Activated CD4-positive, alpha-beta memory T cell treated with anti-CD3 and anti-CD28 coated beads, Interleukin-2, amount 10 ng/mL, durations not matched to agents 7 days and 5 days (primary cell): Measurements from ENCODE around the gene DDX49. TPM values are rescaled to one million over a fixed set of nuclear protein-coding genes. Genes with fewer than 3 reads are reported as not detected.
"Not testable (repeated sequence)": the region's sequence is repeated elsewhere in the genome, so short reads cannot be mapped to it uniquely, and the experiment has no call there.

Experiments used
- CTCF ChIA-PET: fragments of 350-600 bp; sonication (Branson Sonifier 250); formaldehyde crosslinking; loops from one replicate; lab custom pipeline; 2021; ENCODE audit warnings: antibody characterized with exemption, inconsistent platforms; lab: Charles Lee
- POLR2A ChIA-PET: fragments of 350-600 bp; sonication (Branson Sonifier 250); formaldehyde crosslinking; loops from one replicate; lab custom pipeline; 2021; ENCODE audit warnings: antibody characterized with exemption; lab: Charles Lee
- DNase-seq: peaks from one replicate; pipeline ENCODE4 v3.0.0-alpha.2; 2020
- H3K27ac Mint-ChIP-seq: one replicate; pipeline ENCODE4 v1.8.0; 2021; ENCODE audit warnings: mild to moderate bottlenecking, mixed read lengths
- H3K27me3 Mint-ChIP-seq: one replicate; pipeline ENCODE4 v1.8.0; 2021; ENCODE audit warnings: mixed read lengths
- H3K36me3 Mint-ChIP-seq: one replicate; pipeline ENCODE4 v1.8.0; 2021; ENCODE audit warnings: low read depth, mixed read lengths
- H3K4me1 Mint-ChIP-seq: one replicate; pipeline ENCODE4 v1.8.0; 2021; ENCODE audit warnings: mixed read lengths
- H3K4me3 Mint-ChIP-seq: one replicate; pipeline ENCODE4 v1.8.0; 2021; ENCODE audit warnings: mild to moderate bottlenecking, mixed read lengths
- H3K9me3 Mint-ChIP-seq: one replicate; pipeline ENCODE4 v1.8.0; 2021; ENCODE audit warnings: mixed read lengths
- total RNA-seq, 2 experiments: library from RNA; stranded (reverse); gene quantifications; one replicate each; pipeline ENCODE4 v1.2.3, GENCODE V29; 2021

The DDX49 gene
- total RNA-seq, 2 experiments from 2014 or later, result 34.0 to 36.2 TPM

DNA sequence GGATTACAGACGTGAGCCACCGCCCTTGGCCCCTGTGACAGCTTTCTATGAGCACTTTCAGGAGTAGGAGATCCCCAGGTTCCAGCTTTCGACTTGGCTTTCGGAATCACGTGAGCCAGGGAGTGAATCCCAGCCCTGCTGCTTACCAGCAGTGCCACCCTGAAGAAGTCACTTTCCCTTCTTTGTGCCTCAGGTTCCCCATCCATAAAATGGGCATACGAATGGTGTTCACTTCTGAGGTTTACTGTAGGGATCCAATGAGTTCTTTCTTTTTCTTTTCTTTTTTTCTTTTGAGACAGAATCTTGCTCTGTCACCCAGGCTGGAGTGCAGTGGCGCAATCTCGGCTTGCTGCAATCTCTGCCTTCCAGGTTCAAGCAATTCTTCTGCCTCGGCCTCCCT is 25.8 kb downstream of the DDX49 start:
- Mint-ChIP-seq H3K4me3 (no peak overlapping the region), H3K9me3 (no peaks in the 10 kb centered on the region), H3K4me1 (peaks cover 3% of the 10 kb centered on the region), H3K27me3 (peaks cover 22% of the 10 kb centered on the region), H3K36me3 (no peaks in the 10 kb centered on the region), H3K27ac (no peak overlapping the region)
- CTCF ChIA-PET, result no interaction called here
- no peak for DNase-seq
- POLR2A ChIA-PET, result no interaction called here

- CTCF ChIA-PET, result no interaction called here
Observed at GRCh38 chr19:18946335-18946734, 26.8 kb downstream of the DDX49 start.

DNA sequence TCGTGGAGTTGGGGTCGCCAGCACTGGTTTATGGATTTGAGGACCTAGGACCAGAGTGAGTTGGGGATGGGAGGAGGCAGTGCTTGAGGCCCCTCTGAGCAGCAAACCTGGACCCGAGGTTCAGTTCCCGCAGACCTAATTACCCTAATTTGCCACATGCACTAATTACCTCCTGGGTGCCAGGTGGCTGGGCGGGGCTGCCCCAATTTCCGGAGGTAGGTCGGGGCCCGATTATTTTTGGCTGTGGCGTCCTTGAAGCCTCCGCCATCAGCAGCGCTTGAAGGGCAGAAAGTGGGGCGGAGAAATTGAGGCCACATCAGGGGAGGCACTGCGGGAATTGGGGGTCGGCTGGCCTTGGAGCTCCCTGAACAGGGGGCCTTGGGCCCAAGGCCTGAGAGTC is 27.4 kb downstream of the DDX49 start:
- no peak for DNase-seq
- CTCF ChIA-PET, result no interaction called here
- no peaks in the 10 kb centered on the region for H3K36me3 Mint-ChIP-seq
- H3K27me3 Mint-ChIP-seq, result peaks cover 12% of the 10 kb centered on the region
- POLR2A ChIA-PET, result no interaction called here
- H3K27ac Mint-ChIP-seq, result no peak overlapping the region
- no peak overlapping the region for H3K4me3 Mint-ChIP-seq
- H3K4me1 Mint-ChIP-seq, result no peaks in the 10 kb centered on the region
- H3K9me3 Mint-ChIP-seq, result no peaks in the 10 kb centered on the region

More at GRCh38 chr19:18946335-18946734, 26.8 kb downstream of the DDX49 start:
- Mint-ChIP-seq H3K27ac (no peak overlapping the region), H3K4me1 (no peaks in the 10 kb centered on the region), H3K36me3 (no peaks in the 10 kb centered on the region), H3K9me3 (no peaks in the 10 kb centered on the region), H3K4me3 (no peak overlapping the region), H3K27me3 (peaks cover 17% of the 10 kb centered on the region)
- POLR2A ChIA-PET, result no interaction called here
- DNase-seq, result no peak

DNA sequence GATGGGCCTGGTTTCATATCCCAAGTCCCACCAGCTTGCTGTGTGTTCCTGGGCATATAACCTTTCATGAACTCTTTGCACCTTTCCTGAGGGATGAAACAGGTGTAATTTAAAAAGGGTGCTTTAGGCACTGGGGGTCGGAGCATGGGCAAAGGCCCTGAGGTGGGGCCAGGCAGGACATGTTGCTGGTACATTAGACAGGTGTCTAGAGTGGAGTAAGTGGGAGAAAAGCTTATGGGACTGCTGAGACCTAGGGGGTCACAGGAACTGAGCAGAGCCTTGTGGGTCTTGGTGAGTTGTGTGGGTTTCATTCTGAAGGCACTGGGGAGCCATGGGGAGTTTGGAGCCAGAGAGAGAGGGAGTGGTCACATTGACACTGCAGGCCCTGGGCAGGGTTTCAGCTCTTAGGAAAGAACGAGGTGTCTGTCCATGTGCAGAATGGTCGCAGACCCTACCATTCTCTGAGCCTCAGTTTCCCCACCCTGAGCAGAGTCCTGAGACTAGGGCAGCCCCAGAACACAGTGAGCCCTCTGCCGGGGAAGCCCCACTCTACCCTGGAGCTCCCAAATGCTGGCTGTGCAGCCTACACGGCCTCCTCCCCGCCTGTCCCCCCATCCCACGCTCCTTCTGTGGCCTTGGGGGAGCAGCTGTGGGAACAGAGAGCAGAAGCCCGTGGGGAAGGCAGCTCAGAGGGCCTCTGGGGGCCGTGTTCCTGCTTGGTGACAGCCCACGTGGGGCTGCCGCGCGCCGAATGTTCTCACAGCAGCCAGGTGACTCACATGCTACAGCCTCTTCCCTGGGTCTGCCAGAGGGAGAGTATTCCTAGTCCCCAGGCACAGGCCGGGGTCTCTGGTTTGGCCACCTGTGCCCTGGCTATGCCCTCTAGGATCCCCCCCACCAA is 28.8 kb downstream of the DDX49 start:
- CTCF ChIA-PET, result no interaction called here
- Mint-ChIP-seq H3K4me3 (no peak overlapping the region), H3K36me3 (no peaks in the 10 kb centered on the region), H3K9me3 (no peaks in the 10 kb centered on the region), H3K4me1 (no peaks in the 10 kb centered on the region), H3K27me3 (peaks cover under 1% of the 10 kb centered on the region), H3K27ac (no peak overlapping the region)
- no peak for DNase-seq
- POLR2A ChIA-PET, result interaction anchor here (2.5 kb wide), 1 partner anchor 29 kb away, joined by 9 read pairs; the partner anchor contains the start of genes COPE and DDX49

DNA sequence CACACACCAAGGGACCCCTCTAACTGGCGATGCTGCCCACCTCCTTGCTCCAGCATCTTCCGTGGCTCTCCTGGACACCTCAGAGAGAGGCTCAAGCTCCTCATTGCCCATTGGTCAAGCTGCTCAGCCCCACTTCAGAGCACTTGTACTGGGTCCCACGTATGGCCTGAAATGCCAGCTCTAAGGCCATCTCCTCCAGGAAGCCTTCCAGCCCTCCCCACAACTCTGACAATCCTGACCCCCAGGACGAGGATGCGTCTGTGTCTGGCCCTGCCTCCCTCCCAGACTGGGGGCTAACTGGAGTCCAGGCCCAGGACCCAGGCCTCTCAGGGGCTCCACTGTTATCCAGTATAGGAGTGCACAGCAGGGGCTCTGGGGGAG is 29.5 kb downstream of the DDX49 start:
- no peaks in the 10 kb centered on the region for H3K9me3 Mint-ChIP-seq
- ChIA-PET CTCF (no interaction called here), POLR2A (interaction anchor here (2.5 kb wide), 1 partner anchor 30 kb away, joined by 9 read pairs; the partner anchor contains the start of genes COPE and DDX49)
- no peak overlapping the region for H3K4me3 Mint-ChIP-seq
- no peaks in the 10 kb centered on the region for H3K27me3 Mint-ChIP-seq
- H3K27ac Mint-ChIP-seq, result no peak overlapping the region
- H3K36me3 Mint-ChIP-seq, result no peaks in the 10 kb centered on the region
- DNase-seq, result no peak
- no peaks in the 10 kb centered on the region for H3K4me1 Mint-ChIP-seq

- POLR2A ChIA-PET, result interaction anchor here (2.5 kb wide), 1 partner anchor 31 kb away, joined by 9 read pairs; the partner anchor contains the start of genes COPE and DDX49
- H3K27me3 Mint-ChIP-seq, result no peaks in the 10 kb centered on the region
- CTCF ChIA-PET, result interaction anchor here (0.7 to 0.8 kb wide), 2 partner anchors 12 to 123 kb away, joined by 3 read pairs; no protein-coding TSS in a partner anchor
Observed at GRCh38 chr19:18949858-18950257, 30.3 kb downstream of the DDX49 start.

DNA sequence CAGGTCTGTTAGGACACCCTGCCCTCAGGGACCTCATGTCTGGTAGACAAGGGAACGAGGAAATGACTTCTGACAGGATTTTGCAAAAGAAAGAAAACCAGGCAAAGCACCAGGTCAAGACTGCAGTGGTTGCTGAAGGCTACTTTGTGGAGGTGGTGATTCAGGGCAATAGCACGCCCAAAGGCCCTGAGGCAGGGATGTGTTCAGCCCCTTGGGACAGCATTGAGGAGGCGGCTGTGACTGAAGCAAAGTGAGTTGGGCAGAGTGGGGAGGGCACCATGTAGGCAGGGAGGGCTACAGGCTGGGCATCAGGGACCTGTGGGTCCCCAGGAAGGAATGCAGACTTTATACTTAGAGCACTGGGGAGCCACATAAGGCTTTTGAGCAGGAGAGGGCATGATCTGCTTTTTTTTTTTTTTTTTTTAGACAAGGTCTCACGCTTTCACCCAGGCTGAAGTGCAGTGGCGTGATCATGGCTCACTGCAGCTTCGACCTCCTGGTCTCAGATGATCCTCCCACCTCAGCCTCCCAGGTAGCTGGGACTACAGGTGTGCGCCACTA is 32.3 kb downstream of the DDX49 start:
- ChIA-PET CTCF (no interaction called here), POLR2A (no interaction called here)
- Mint-ChIP-seq H3K4me3 (no peak overlapping the region), H3K4me1 (no peaks in the 10 kb centered on the region), H3K36me3 (no peaks in the 10 kb centered on the region), H3K9me3 (peaks cover 3% of the 10 kb centered on the region), H3K27ac (no peak overlapping the region), H3K27me3 (no peaks in the 10 kb centered on the region)
- no peak for DNase-seq

More at GRCh38 chr19:18949858-18950257, 30.3 kb downstream of the DDX49 start:
- DNase-seq, result no peak
- H3K9me3 Mint-ChIP-seq, result peaks cover under 1% of the 10 kb centered on the region
- H3K4me1 Mint-ChIP-seq, result no peaks in the 10 kb centered on the region
- no peaks in the 10 kb centered on the region for H3K36me3 Mint-ChIP-seq
- H3K4me3 Mint-ChIP-seq, result no peak overlapping the region
- no peak overlapping the region for H3K27ac Mint-ChIP-seq

DNA sequence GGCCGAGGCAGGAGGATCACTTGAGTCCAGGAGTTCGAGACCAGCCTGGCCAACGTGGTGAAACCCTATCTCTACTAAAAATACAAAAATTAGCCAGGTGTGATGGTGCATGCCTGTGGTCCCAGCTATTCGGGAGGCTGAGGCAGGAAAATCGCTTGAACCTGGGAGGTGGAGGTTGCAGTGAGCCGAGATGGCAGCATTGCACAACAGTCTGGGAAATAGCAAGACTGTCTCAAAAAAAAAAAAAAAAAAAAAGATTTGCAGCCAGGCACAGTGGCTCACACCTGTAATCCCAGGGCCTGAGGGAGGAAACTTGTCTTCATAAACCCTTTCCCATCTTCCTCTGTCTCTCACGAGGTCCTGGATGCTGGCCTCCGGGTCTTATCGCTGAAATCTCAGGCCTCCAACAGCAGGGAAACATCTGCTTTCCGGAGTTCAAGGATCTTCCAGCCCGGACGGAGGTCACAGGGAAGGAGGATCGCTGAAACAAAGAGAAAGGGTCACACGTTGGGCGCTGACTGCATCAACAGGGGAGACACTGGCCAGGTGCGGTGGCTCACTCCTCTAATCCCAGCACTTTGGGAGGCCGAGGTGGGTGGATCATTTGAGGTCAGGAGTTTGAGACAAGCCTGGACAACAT is 33.0 kb downstream of the DDX49 start:
- H3K4me1 Mint-ChIP-seq, H3K4me3 Mint-ChIP-seq, POLR2A ChIA-PET, DNase-seq, H3K27me3 Mint-ChIP-seq, H3K27ac Mint-ChIP-seq, H3K36me3 Mint-ChIP-seq, H3K9me3 Mint-ChIP-seq, CTCF ChIA-PET: not testable (repeated sequence)

- Mint-ChIP-seq H3K27ac (no peak overlapping the region), H3K9me3 (peaks cover 3% of the 10 kb centered on the region), H3K36me3 (no peaks in the 10 kb centered on the region), H3K4me1 (no peaks in the 10 kb centered on the region), H3K27me3 (no peaks in the 10 kb centered on the region), H3K4me3 (no peak overlapping the region)
- CTCF ChIA-PET, result no interaction called here
- POLR2A ChIA-PET, result no interaction called here
- no peak for DNase-seq
Observed at GRCh38 chr19:18954094-18954493, 34.6 kb downstream of the DDX49 start.

- POLR2A ChIA-PET, result no interaction called here
Observed at GRCh38 chr19:18955042-18955441, 35.5 kb downstream of the DDX49 start.

DNA sequence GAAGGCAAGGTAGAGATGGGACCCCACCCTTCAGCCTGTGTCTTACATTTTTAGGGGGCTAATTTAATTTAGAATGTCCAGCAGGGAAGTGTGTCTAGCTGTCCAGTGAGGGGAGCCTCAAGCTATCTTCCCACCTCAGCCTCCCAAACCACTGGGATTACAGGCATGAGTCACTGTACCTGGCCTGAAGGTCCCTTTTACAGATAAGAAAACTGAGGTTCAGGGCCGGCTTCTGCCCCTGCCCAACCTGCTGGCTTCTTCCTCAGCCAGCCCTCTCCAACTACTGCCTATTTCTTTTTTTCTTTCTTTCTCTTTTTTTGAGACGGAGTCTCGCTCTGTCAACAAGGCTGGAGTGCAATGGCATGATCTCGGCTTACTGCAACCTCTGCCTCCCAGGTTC is 40.9 kb downstream of the DDX49 start:
- H3K4me3 Mint-ChIP-seq, result no peak overlapping the region
- peaks cover 2% of the 10 kb centered on the region for H3K4me1 Mint-ChIP-seq
- no peaks in the 10 kb centered on the region for H3K36me3 Mint-ChIP-seq
- ChIA-PET POLR2A (no interaction called here), CTCF (interaction anchor here (0.7 kb wide), 1 partner anchor 116 kb away, joined by 3 read pairs; no protein-coding TSS in a partner anchor)
- no peak overlapping the region for H3K27ac Mint-ChIP-seq
- no peaks in the 10 kb centered on the region for H3K9me3 Mint-ChIP-seq
- DNase-seq, result no peak
- peaks cover 10% of the 10 kb centered on the region for H3K27me3 Mint-ChIP-seq

More at GRCh38 chr19:18955042-18955441, 35.5 kb downstream of the DDX49 start:
- no peaks in the 10 kb centered on the region for H3K4me1 Mint-ChIP-seq
- DNase-seq, result no peak
- H3K27me3 Mint-ChIP-seq, result no peaks in the 10 kb centered on the region
- no peak overlapping the region for H3K27ac Mint-ChIP-seq
- CTCF ChIA-PET, result no interaction called here
- H3K4me3 Mint-ChIP-seq, result no peak overlapping the region
- H3K9me3 Mint-ChIP-seq, result peaks cover 3% of the 10 kb centered on the region
- H3K36me3 Mint-ChIP-seq, result no peaks in the 10 kb centered on the region

DNA sequence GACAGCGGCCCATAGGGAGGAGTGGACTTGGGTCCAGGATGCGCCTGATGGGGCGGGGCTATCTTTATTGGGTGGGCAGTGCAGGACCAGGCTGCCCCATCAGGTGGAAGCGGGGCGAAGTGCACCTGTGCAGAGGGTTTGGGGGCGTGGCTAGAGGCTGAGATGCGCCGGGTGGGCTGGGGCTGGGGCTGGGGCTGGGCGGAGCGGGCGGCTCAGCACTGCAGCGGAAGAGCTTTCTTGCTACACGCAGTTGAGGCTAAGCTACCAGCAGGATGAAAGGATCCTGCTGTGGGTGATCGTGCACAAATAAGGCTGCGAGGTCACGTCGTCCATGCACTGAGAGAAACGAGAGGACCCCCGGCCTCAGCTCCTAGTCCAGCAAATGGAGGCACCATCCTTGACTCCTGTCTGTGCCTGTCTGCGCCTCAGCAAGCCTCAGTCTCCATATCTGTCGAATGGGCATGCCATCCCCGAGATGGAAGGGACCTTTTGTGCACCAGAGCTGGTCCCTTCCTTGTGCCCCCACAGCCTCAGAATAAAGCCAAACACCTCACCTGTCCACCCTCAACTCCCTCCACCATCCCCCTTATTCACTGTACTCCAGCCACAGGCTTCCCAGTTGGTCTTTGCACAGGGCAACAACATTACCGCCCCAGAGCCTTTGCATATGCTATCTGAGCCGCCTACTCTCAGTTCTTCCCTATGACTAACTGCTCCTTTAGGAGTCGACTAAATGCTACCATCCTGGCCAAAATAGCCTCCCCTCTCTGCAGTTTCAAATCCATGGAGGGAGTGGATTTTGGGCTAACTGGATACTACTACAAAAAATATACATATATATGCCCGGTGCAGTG is 42.5 kb downstream of the DDX49 start:
- Mint-ChIP-seq H3K27ac (no peak overlapping the region), H3K9me3 (no peaks in the 10 kb centered on the region), H3K27me3 (peaks cover 10% of the 10 kb centered on the region), H3K36me3 (no peaks in the 10 kb centered on the region), H3K4me3 (no peak overlapping the region), H3K4me1 (peaks cover 2% of the 10 kb centered on the region)
- CTCF ChIA-PET, result no interaction called here
- POLR2A ChIA-PET, result no interaction called here
- no peak for DNase-seq
